ENCODE results near the gene BATF3.
"Not testable (repeated sequence)": the region's sequence is repeated elsewhere in the genome, so short reads cannot be mapped to it uniquely, and the experiment has no call there.

BATF3 gene

GRCh38 chr1:212684076-212684475 is 15.6 kb downstream of the BATF3 start:
- no peak for DNase-seq

GRCh38 chr1:212683357-212683722 is 16.3 kb downstream of the BATF3 start:
- no peak for DNase-seq

- no peak for DNase-seq
Observed at GRCh38 chr1:212680680-212681389, 18.8 kb downstream of the BATF3 start.

GRCh38 chr1:212678456-212679410 is 20.9 kb downstream of the BATF3 start:
- no peak for DNase-seq

GRCh38 chr1:212677573-212677972 is 22.1 kb downstream of the BATF3 start:
- DNase-seq, result no peak

- no peak for DNase-seq
Observed at GRCh38 chr1:212677136-212677535, 22.5 kb downstream of the BATF3 start.

- no peak for DNase-seq
Observed at GRCh38 chr1:212675675-212676074, 24.0 kb downstream of the BATF3 start.

- DNase-seq, result no peak
Observed at GRCh38 chr1:212674872-212675271, 24.8 kb downstream of the BATF3 start.

- peak; percentile 18 for DNase-seq
Observed at GRCh38 chr1:212671342-212672031, 28.2 kb downstream of the BATF3 start.

- no peak for DNase-seq
Observed at GRCh38 chr1:212670882-212671281, 28.8 kb downstream of the BATF3 start.

- no peak for DNase-seq
Observed at GRCh38 chr1:212670301-212670700, 29.3 kb downstream of the BATF3 start.

- no peak for DNase-seq
Observed at GRCh38 chr1:212669600-212669999, 30.0 kb downstream of the BATF3 start.

GRCh38 chr1:212669102-212669501 is 30.5 kb downstream of the BATF3 start:
- no peak for DNase-seq

GRCh38 chr1:212668477-212668876 is 31.2 kb downstream of the BATF3 start:
- no peak for DNase-seq

- DNase-seq, result peak; percentile 25
Observed at GRCh38 chr1:212667223-212668139, 32.2 kb downstream of the BATF3 start.

GRCh38 chr1:212666116-212666775 is 33.4 kb downstream of the BATF3 start:
- DNase-seq, result no peak

- DNase-seq, result peak; percentile 64
Observed at GRCh38 chr1:212665241-212666115, 34.2 kb downstream of the BATF3 start.

GRCh38 chr1:212664409-212665199 is 35.0 kb downstream of the BATF3 start:
- no peak for DNase-seq

GRCh38 chr1:212658250-212658649 is 41.4 kb downstream of the BATF3 start:
- not testable (repeated sequence) for DNase-seq

GRCh38 chr1:212656730-212657129 is 42.9 kb downstream of the BATF3 start:
- no peak for DNase-seq
